Activated CD4-positive, alpha-beta T cell treated with anti-CD3 and anti-CD28 coated beads for 36 hours (primary cell): ENCODE measurements around the gene TOR4A. TPM values are rescaled to one million over a fixed set of nuclear protein-coding genes. Genes with fewer than 3 reads are reported as not detected.

Source experiments
- ATAC-seq: fragments of 200-7000 bp; cut with Tn5 transposase; one replicate; pipeline ENCODE4 v1.10.0; 2021; ENCODE audit warnings: mild to moderate bottlenecking, moderate library complexity
- CTCF ChIA-PET: fragments of 350-600 bp; sonication (Branson Sonifier 250); formaldehyde crosslinking; loops from one replicate; lab custom pipeline; 2021; ENCODE audit warnings: antibody characterized with exemption; lab: Charles Lee
- POLR2A ChIA-PET: fragments of 350-600 bp; sonication (Branson Sonifier 250); formaldehyde crosslinking; loops from one replicate; lab custom pipeline; 2021; ENCODE audit warnings: antibody characterized with exemption, inconsistent platforms; lab: Charles Lee
- DNase-seq: peaks from one replicate; pipeline ENCODE4 v3.0.0-alpha.2; 2020
- H3K27ac Mint-ChIP-seq: one replicate; pipeline ENCODE4 v1.8.0; 2021; ENCODE audit warnings: mixed read lengths
- H3K27me3 Mint-ChIP-seq: one replicate; pipeline ENCODE4 v1.8.0; 2021; ENCODE audit warnings: mixed read lengths
- H3K36me3 Mint-ChIP-seq: one replicate; pipeline ENCODE4 v1.8.0; 2021; ENCODE audit warnings: low read depth, mixed read lengths
- H3K4me1 Mint-ChIP-seq: one replicate; pipeline ENCODE4 v1.8.0; 2021; ENCODE audit warnings: mixed read lengths
- H3K4me3 Mint-ChIP-seq: one replicate; pipeline ENCODE4 v1.8.0; 2021; ENCODE audit warnings: mild to moderate bottlenecking, moderate library complexity, mixed read lengths
- H3K9me3 Mint-ChIP-seq: one replicate; pipeline ENCODE4 v1.8.0; 2021; ENCODE audit warnings: low read depth, mixed read lengths
- intact Hi-C, 2 experiments: fragments of 100-400 bp; cut with DNase I in 1 of 2; cut with micrococcal nuclease in 1 of 2; formaldehyde crosslinking; loops; one replicate each; pipeline versions ENCODE4 v1.14.2 to v1.15.1; 2022 to 2024; cut with DNase I, micrococcal nuclease
- total RNA-seq, 2 experiments: library from RNA; stranded (reverse); gene quantifications; one replicate each; pipeline ENCODE4 v1.2.3, GENCODE V29; 2021

Gene TOR4A
- total RNA-seq, 2 experiments from 2014 or later: 2.6 to 3.4 TPM

GRCh38 chr9:137305060-137305797, 27.7 kb downstream of the TOR4A start:
- intact Hi-C loops: no loop called here
- H3K9me3 Mint-ChIP-seq: no peaks in the 10 kb centered on the region
- DNase-seq: peak; percentile 86
- CTCF ChIA-PET: interaction anchor here (0.5 kb wide), 1 partner anchor 230 kb away, joined by 4 read pairs; no protein-coding TSS in a partner anchor
- H3K4me1 Mint-ChIP-seq: peaks cover 13% of the 10 kb centered on the region
- peaks cover 3% of the 10 kb centered on the region for H3K27me3 Mint-ChIP-seq
- H3K27ac Mint-ChIP-seq: peak overlapping the region; percentile 51
- no peaks in the 10 kb centered on the region for H3K36me3 Mint-ChIP-seq
- ATAC-seq: peak; percentile 65
- no peak overlapping the region for H3K4me3 Mint-ChIP-seq
- POLR2A ChIA-PET: no interaction called here

- intact Hi-C loops: no loop called here
Observed at GRCh38 chr9:137305798-137306065, 28.2 kb downstream of the TOR4A start.

GRCh38 chr9:137306066-137306849, 28.7 kb downstream of the TOR4A start:
- H3K4me1 Mint-ChIP-seq: peaks cover 9% of the 10 kb centered on the region
- POLR2A ChIA-PET: no interaction called here
- no peak for ATAC-seq
- no peak overlapping the region for H3K4me3 Mint-ChIP-seq
- intact Hi-C loops: no loop called here
- no peak overlapping the region for H3K27ac Mint-ChIP-seq
- H3K9me3 Mint-ChIP-seq: no peaks in the 10 kb centered on the region
- H3K27me3 Mint-ChIP-seq: no peaks in the 10 kb centered on the region
- CTCF ChIA-PET: no interaction called here
- H3K36me3 Mint-ChIP-seq: no peaks in the 10 kb centered on the region
- no peak for DNase-seq

More at GRCh38 chr9:137305798-137306065, 28.2 kb downstream of the TOR4A start:
- POLR2A ChIA-PET: no interaction called here
- peak overlapping the region; percentile 51 for H3K27ac Mint-ChIP-seq
- no peaks in the 10 kb centered on the region for H3K36me3 Mint-ChIP-seq
- H3K4me1 Mint-ChIP-seq: peaks cover 11% of the 10 kb centered on the region
- no peak overlapping the region for H3K4me3 Mint-ChIP-seq
- no peak for ATAC-seq
- CTCF ChIA-PET: no interaction called here
- H3K9me3 Mint-ChIP-seq: no peaks in the 10 kb centered on the region
- DNase-seq: no peak
- H3K27me3 Mint-ChIP-seq: peaks cover 2% of the 10 kb centered on the region

- peaks cover 9% of the 10 kb centered on the region for H3K4me1 Mint-ChIP-seq
- H3K9me3 Mint-ChIP-seq: no peaks in the 10 kb centered on the region
- DNase-seq (no peak), ATAC-seq (no peak)
- intact Hi-C loops: no loop called here
- no peak overlapping the region for H3K4me3 Mint-ChIP-seq
- no peaks in the 10 kb centered on the region for H3K27me3 Mint-ChIP-seq
- H3K27ac Mint-ChIP-seq: no peak overlapping the region
- H3K36me3 Mint-ChIP-seq: no peaks in the 10 kb centered on the region
- CTCF ChIA-PET: no interaction called here
- POLR2A ChIA-PET: no interaction called here
Observed at GRCh38 chr9:137306850-137307254, 29.3 kb downstream of the TOR4A start.

- Mint-ChIP-seq H3K36me3 (no peaks in the 10 kb centered on the region), H3K27me3 (no peaks in the 10 kb centered on the region), H3K27ac (no peak overlapping the region), H3K4me1 (peaks cover 9% of the 10 kb centered on the region), H3K4me3 (no peak overlapping the region), H3K9me3 (no peaks in the 10 kb centered on the region)
- ATAC-seq (no peak), DNase-seq (no peak)
- intact Hi-C loops: no loop called here
- POLR2A ChIA-PET: no interaction called here
- CTCF ChIA-PET: interaction anchor here (0.7 kb wide), 1 partner anchor 283 kb away, joined by 3 read pairs; no protein-coding TSS in a partner anchor
Observed at GRCh38 chr9:137307255-137308056, 29.9 kb downstream of the TOR4A start.

GRCh38 chr9:137308057-137308619, 30.6 kb downstream of the TOR4A start:
- Mint-ChIP-seq H3K4me1 (peaks cover 9% of the 10 kb centered on the region), H3K27ac (no peak overlapping the region), H3K9me3 (no peaks in the 10 kb centered on the region), H3K27me3 (no peaks in the 10 kb centered on the region), H3K36me3 (no peaks in the 10 kb centered on the region), H3K4me3 (no peak overlapping the region)
- CTCF ChIA-PET: interaction anchor here (0.7 kb wide), 1 partner anchor 283 kb away, joined by 3 read pairs; no protein-coding TSS in a partner anchor
- POLR2A ChIA-PET: no interaction called here
- DNase-seq: no peak
- intact Hi-C loops: no loop called here
- no peak for ATAC-seq

- Mint-ChIP-seq H3K4me1 (peaks cover 9% of the 10 kb centered on the region), H3K27ac (no peak overlapping the region), H3K36me3 (no peaks in the 10 kb centered on the region), H3K27me3 (no peaks in the 10 kb centered on the region), H3K9me3 (no peaks in the 10 kb centered on the region), H3K4me3 (no peak overlapping the region)
- intact Hi-C loops: no loop called here
- ATAC-seq (no peak), DNase-seq (no peak)
- POLR2A ChIA-PET: no interaction called here
- CTCF ChIA-PET: no interaction called here
Observed at GRCh38 chr9:137309368-137310188, 32.1 kb downstream of the TOR4A start.

- no peak for DNase-seq
- intact Hi-C loops: no loop called here
- ChIA-PET POLR2A (no interaction called here), CTCF (no interaction called here)
- H3K36me3 Mint-ChIP-seq: no peaks in the 10 kb centered on the region
- no peak for ATAC-seq
- no peaks in the 10 kb centered on the region for H3K9me3 Mint-ChIP-seq
- H3K27me3 Mint-ChIP-seq: no peaks in the 10 kb centered on the region
- no peak overlapping the region for H3K27ac Mint-ChIP-seq
- no peak overlapping the region for H3K4me3 Mint-ChIP-seq
- H3K4me1 Mint-ChIP-seq: peaks cover 7% of the 10 kb centered on the region
Observed at GRCh38 chr9:137310189-137311052, 32.9 kb downstream of the TOR4A start.

- Mint-ChIP-seq H3K27me3 (no peaks in the 10 kb centered on the region), H3K9me3 (no peaks in the 10 kb centered on the region), H3K36me3 (no peaks in the 10 kb centered on the region), H3K4me1 (peaks cover 2% of the 10 kb centered on the region), H3K27ac (no peak overlapping the region), H3K4me3 (no peak overlapping the region)
- intact Hi-C loops: no loop called here
- peak; percentile 65 for DNase-seq
- ChIA-PET POLR2A (no interaction called here), CTCF (no interaction called here)
- ATAC-seq: peak; percentile 31
Observed at GRCh38 chr9:137311171-137311985, 33.9 kb downstream of the TOR4A start.
